NCI-H1436 treated with DMSO at 0.1 percent for 48 hours (cell line): ENCODE data around the gene ZNF592.
A peak's percentile ranks its signal among the peaks of the same experiment; 100 is the strongest.
"Not testable (repeated sequence)": the region's sequence is repeated elsewhere in the genome, so short reads cannot be mapped to it uniquely, and the experiment has no call there.

Experiments
- DNase-seq: peaks from one replicate; lab custom pipeline; 2025; lab: John Stamatoyannopoulos, UW

Gene ZNF592, protein sequence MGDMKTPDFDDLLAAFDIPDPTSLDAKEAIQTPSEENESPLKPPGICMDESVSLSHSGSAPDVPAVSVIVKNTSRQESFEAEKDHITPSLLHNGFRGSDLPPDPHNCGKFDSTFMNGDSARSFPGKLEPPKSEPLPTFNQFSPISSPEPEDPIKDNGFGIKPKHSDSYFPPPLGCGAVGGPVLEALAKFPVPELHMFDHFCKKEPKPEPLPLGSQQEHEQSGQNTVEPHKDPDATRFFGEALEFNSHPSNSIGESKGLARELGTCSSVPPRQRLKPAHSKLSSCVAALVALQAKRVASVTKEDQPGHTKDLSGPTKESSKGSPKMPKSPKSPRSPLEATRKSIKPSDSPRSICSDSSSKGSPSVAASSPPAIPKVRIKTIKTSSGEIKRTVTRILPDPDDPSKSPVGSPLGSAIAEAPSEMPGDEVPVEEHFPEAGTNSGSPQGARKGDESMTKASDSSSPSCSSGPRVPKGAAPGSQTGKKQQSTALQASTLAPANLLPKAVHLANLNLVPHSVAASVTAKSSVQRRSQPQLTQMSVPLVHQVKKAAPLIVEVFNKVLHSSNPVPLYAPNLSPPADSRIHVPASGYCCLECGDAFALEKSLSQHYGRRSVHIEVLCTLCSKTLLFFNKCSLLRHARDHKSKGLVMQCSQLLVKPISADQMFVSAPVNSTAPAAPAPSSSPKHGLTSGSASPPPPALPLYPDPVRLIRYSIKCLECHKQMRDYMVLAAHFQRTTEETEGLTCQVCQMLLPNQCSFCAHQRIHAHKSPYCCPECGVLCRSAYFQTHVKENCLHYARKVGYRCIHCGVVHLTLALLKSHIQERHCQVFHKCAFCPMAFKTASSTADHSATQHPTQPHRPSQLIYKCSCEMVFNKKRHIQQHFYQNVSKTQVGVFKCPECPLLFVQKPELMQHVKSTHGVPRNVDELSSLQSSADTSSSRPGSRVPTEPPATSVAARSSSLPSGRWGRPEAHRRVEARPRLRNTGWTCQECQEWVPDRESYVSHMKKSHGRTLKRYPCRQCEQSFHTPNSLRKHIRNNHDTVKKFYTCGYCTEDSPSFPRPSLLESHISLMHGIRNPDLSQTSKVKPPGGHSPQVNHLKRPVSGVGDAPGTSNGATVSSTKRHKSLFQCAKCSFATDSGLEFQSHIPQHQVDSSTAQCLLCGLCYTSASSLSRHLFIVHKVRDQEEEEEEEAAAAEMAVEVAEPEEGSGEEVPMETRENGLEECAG (N-terminal part only)

GRCh38 chr15:84748274-84749110, at the start of gene ZNF592:
ZNF592 (plus strand) TSS chr15:84748592; CDS start chr15:84782676, 34,084 bp downstream.
- DNase-seq, result no peak

DNA sequence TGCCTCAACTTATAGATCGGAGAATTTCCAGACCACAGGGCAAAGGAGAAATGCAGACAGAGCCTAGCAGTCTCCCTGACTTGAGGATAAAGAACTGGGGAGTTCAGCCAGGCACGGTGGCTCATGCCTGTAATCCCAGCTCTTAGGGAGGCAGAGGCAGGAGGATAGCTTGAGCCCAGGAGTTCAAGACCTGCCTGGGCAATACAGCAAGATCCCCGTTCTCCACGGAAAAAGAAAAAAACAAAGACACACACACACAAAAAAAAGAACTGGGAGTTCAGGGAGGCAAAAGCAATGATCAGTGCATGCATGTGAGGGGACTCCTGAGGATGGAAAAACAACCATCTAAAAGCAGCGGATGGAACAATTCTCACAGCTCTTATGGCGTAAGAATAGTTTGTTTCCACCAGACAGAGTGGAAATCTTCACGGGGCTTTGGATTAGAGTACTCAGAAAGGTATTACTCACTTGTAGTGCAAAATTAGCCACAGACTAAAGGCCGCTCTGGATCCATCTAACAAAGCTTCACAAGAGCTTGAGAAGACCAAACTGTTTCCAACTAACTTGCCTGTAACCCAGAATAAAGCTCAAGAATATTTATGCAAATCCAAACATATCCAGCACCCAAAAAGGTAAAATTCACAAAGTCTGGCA, 48.7 kb upstream of the ZNF592 start:
- DNase-seq, result no peak

DNA sequence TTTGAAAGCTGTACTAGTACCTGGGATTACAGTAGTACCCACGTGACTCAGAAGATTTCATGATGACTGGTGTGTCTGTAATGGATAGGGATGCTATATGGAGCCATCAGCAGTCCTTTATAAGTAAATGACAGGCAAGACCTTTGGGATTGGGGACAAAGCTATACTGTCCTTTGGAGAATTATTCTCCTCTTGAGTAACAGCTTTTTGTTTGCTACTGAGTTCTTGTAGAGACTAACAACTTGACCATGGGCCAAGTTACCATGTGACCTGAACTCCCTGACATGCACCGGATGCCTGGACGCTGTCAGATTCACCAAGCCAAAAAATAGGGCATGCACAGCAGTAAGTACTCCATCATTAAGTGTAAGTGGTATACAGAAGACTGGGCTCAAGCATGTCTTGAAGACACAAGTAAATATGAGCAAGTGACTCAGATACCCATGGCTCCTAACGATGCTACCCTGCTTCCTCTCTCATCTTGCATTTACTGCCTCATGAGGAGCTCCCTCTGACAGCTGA, 45.4 kb upstream of the ZNF592 start:
- no peak for DNase-seq

DNA sequence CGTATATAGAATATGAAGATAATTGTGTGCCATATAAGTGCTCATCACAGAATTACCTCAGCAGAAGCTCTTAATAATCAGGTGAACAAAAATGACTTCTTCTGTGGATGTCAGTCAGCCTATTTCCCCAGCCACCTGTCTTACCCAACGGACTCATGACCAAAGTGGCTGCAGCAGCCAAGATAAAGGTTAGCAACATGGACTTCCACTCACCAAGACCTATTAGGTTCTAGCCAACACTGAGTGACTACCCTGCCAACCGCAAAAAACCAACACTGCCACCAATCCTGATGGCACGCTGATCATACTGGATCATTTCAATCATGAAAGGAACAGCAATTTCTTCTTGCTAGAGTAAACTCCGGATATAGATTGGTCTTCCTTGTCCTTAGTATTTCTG, 44.6 kb upstream of the ZNF592 start:
- DNase-seq, result no peak

DNA sequence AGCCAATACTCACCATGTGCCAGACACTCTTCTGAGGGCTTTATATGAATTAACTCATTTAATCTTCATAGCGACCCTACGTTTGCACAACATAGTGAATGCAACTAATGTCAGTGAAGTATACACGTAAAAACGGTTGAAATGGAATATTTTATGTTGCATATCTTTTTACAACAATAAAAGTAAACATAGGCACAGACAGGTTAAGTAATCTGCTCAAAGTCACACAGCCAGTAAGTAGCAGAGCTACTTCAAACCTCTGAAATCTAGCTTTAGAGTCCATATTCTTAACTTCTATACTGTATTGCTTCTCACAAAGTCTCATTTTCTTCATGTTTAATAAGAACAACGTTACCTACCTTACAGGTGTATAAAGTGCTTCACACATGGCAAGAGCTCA, 34.0 kb upstream of the ZNF592 start:
- DNase-seq, result no peak

GRCh38 chr15:84714821-84715220, 33.6 kb upstream of the ZNF592 start:
- no peak for DNase-seq

DNA sequence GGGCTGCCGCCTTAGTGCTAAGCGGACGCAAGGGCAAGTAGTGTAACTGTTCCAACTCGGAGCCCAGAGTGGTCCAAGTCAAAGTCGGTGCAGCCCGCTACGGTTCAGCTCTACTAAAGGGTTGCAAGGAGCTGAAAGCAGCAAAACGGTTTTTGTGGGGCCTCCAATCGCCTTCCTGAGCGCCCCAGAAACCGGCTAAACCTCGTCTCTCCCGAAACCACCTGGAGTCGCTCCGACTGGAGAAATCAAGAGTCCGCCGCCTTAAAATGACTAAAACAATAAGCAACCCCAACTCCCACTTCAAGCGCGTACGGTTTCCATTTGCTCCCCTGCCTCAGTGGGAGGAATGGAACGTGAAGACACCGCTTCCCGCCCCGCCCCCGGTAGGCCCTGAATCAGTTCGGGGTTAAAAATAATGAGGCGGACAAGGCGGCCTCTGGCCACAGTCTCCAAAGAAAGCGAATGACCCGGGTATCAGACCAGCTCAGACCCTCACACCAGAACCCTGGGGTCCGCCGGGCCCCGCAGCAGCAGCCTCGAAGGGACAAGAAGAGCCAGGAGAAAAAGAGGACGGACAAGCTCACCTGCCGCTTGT, 32.9 kb upstream of the ZNF592 start:
- no peak for DNase-seq

DNA sequence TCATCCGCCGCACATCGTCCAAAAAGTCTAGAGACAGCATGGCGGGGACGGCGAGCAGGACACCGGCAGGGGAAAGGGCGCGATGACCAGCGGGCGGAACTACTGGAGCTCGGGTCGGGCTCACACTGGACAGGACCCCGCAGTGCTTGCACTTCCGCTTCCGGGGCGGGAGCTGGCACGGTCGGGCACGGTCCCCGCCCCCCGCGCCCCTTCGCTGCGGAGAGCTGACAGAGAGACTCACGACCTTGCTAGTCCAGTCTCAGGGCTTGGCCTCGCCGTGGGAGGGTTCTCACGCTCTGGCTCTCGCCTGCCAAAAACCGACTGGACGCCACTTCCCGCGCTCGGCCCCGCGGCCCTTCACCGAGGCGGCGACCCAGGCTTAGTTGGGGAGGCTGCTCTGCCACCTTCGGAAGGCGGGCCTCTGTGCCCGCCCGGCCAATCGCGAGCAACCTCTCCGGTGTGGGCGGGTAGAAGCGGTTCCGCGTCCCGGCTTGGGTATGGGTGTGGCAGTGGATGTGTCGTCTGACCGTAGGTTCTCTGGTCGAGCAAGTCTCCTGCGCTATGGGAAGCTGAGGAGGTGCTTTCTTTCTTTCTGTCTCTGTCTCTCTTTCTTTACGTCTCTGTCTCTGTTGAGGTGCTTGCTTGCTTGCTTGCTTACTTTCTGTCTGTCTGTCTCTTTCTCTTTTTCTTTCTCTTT, 32.2 kb upstream of the ZNF592 start, which contains the start of gene SEC11A:
TSS of gene SEC11A (minus strand) at position 104 of the 697 bp plus-strand sequence. CDS start at position 40, 64 bp downstream.
- DNase-seq, result peak; percentile 56

- no peak for DNase-seq
Observed at GRCh38 chr15:84721371-84721770, 27.0 kb upstream of the ZNF592 start.

DNA sequence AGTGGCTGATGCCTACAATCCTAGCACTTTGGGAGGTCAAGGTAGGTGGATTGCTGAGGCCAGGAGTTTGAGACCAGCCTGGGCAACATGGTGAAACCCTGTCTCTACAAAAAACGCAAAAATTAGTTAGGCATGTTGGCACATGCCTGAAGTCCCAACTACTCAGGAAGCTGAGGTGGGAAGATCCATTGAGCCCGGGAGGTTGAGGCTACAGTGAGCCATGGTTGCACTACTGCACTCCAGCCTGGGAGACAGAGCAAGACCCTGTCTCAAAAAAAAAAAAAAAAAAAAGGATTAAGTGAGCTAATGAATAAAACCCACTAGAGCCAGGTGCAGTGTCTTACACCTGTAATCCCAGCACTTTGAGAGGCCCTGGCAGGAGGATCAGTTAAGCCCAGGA, 25.8 kb upstream of the ZNF592 start:
- no peak for DNase-seq

DNA sequence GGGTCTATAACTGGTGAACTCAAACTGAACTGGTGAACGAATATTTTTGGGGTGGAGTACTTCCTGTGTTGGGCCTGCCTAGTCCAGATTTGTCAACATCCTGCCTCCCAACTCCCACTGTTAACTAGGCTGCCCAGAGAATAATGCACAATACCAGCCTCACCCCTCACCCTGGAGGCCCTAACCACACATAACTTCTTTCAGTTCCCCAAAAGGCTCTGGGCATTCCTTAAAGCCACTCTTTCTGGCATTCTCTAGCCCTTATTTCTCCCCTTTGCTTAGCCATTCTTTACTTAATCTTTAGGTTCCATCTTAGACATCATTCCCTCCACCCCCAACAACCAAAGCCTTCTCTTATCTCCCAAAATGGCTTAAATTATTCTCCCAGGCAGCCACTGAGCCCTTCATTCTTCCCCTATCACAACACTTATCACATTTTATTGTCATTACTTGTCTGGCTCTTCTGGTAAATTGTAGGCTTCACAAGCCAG, 23.3 kb upstream of the ZNF592 start:
- no peak for DNase-seq

GRCh38 chr15:84727429-84727828, 21.0 kb upstream of the ZNF592 start:
- DNase-seq, result no peak

DNA sequence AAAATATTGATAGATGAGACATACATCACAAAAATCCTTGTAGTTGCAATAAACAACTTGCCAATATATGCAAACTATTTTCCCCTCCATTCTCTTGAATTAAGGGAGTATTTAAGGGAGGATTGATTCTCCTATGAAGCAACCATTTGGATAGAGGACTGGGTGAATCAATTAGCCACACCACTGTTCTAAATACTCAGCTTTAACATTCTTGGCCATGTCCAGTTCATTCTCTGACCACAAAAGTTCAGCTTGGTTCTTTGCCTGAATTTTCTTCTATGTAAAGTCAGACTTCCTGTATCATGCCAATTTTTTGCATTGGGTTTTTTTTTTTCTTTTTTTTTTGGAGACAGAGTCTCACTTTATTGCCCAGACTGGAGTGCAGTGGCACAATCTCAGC, 16.6 kb upstream of the ZNF592 start:
- no peak for DNase-seq

GRCh38 chr15:84734794-84735479, 13.5 kb upstream of the ZNF592 start:
- no peak for DNase-seq

GRCh38 chr15:84735480-84736061, 12.8 kb upstream of the ZNF592 start:
- DNase-seq, result not testable (repeated sequence)

DNA sequence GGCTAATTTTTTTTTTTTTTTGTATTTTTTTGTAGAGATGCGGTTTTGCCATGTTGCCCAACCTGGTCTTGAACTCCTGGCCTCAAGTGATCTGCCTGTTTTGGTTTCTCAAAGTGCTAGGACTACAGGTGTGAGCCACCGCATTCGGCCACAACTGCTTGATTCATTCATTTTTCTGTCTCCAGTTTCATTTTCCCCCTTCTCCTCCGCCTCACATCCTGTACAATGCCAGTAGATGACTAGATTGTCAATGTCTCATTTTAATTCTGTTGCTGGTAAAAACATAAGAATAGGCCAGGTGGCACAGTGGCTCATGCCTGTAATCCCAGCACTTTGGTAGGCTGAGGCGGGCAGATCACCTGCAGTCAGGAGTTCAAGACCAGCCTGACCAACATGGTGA, 12.0 kb upstream of the ZNF592 start:
- no peak for DNase-seq

GRCh38 chr15:84737005-84737404, 11.4 kb upstream of the ZNF592 start:
- no peak for DNase-seq

DNA sequence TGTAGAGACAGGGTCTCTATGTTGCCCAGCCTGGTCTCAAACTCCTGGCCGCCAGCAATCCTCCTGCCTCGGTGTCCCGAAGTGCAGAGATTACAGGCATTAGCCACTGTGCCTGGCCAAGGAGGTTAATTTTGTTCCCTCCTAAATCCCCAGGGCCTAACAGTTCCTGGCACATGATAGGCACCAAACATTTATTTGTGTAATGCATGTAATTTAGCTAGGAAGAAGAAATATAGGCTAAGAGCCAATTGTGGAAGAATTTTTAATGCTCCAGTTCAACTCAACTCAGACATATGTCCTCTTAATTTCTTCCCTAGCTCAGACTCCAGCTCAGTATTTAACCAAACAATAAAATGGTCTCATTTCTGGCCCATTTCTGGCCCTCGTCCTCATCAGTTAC, 7.7 kb upstream of the ZNF592 start:
- no peak for DNase-seq
